Smooth muscle cell of trachea (primary cell): Measurements from ENCODE around the gene ADRA1B. TPM values are rescaled to one million over a fixed set of nuclear protein-coding genes. Genes with fewer than 3 reads are reported as not detected.

Source experiments
- total RNA-seq: library from RNA; depleted of rRNA; stranded (reverse); fragments of >200 nt; gene quantifications from 2 replicates; pipeline ENCODE4 v1.2.1, GENCODE V29; 2014

Gene ADRA1B
- 0.17 TPM in 1 of 2 replicates, not detected in the other for total RNA-seq

DNA sequence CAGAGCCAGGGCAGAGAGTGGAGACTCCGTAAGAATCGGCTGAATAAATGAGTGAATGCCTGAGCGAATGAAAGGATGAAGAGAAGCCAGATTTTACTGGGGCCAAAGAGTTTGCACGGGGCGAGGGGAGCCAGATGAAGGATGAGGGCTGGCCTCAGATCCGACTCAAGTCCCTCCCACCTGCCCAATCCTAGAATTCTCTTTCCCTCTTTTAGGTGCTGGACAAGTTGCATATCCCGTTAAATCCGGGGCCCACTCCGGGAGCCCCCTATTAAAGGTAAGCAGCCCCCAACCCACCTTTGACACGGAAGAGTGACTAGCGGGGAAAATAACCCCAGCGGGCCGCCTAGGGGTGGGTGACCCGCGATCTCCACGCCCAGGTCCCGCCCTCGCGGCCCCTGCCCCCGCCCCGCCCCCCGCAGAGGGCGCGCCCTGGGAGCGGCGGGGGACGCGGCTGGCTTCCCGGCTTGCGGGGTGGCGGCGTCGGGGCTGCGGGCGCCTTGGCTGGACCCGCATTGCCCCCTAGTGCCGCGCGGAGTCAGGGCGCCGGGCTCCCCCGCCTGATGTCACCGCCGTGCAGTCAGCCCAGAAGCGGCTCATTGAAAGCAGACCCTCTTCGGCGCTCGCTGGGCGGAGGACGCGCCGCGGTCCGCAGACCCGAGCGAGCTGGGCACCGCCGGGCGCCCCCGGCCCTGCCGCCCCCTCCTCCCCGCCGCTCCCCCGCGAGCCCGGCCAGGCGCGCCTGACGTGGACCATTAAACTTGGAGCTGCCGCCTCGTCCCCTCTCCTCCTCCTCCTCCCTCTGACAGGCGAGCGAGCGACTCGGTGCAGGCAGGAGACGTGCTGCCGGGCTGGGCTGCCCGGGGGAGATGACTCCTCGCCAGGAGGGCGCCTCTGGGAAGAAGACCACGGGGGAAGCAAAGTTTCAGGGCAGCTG, at the start of gene ADRA1B:
Gene ADRA1B, plus strand, starts transcription at position 579 of the 937 bp plus-strand sequence. CDS start 424 bp downstream, outside the sequence.

DNA sequence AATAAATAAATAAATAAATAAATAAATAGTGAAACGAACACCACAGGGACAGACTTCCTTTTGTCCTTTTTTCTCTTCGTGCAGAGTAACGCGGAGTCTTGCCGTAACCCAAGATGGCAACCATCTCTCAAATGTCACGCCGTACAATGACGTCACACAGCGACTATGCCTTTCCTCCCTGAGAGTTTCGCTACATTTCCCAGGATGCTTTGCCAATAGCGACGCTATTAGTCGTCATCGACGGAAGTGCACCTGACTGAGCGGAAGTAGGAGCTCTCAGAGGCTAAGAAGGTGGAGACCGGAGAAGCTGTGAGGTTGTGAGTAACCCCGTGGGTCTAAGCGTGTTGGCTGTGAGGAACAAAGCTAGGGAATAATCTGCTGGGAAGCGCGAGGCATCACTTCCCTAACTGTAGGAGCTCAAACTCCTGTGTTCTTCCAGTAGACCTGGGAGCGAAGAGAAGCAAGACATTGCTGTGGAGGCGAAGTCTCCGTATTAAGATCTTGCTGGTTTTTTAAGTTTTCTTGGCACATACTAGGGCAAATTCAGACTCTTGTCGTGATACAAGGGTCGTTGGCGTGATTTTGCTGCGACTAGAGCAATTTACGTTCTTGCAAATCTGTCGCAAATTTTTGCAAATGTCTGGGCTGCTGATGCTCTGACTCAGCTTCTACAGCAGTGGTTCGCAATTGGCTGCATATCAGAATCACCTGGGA, 92.8 kb downstream of the ADRA1B start, which contains the start of gene TTC1:
Gene TTC1, plus strand, starts transcription at position 263 of the 714 bp plus-strand sequence. CDS start 1,390 bp downstream, outside the sequence.

Other genes starting within 250 kb of the ADRA1B start
- 41.0 and 54.1 TPM in 2 replicates for gene TTC1, start 92.7 kb downstream of the ADRA1B start, total RNA-seq
- 18.7 and 20.5 TPM in 2 replicates for gene PWWP2A, start 203.0 kb downstream of the ADRA1B start, total RNA-seq